Mesodermal cell (in vitro differentiated cells): ENCODE measurements around the gene ASNS. TPM values are rescaled to one million over a fixed set of nuclear protein-coding genes. Genes with fewer than 3 reads are reported as not detected.
"Not testable (repeated sequence)": the region's sequence is repeated elsewhere in the genome, so short reads cannot be mapped to it uniquely, and the experiment has no call there.

Experiments used
- H3K27ac ChIP-seq: 2 replicates; pipeline ENCODE4 v1.7.0; 2013; ENCODE audit warnings: mild to moderate bottlenecking, low read depth, low read length, moderate library complexity; ENCODE audit not compliant: severe bottlenecking
- H3K36me3 ChIP-seq: 2 replicates; pipeline ENCODE4 v1.7.1; 2013; ENCODE audit warnings: mild to moderate bottlenecking, low read length, moderate library complexity; ENCODE audit not compliant: control insufficient read depth, insufficient read depth
- H3K4me1 ChIP-seq: one replicate; pipeline ENCODE4 v1.7.1; 2013; ENCODE audit warnings: mild to moderate bottlenecking, low read length; ENCODE audit not compliant: insufficient read depth, control insufficient read depth, poor library complexity, severe bottlenecking
- H3K4me3 ChIP-seq: 2 replicates; pipeline ENCODE4 v1.7.0; 2013; ENCODE audit warnings: low read length, control low read depth, mild to moderate bottlenecking; ENCODE audit not compliant: insufficient read depth, poor library complexity, severe bottlenecking; ENCODE audit errors: extremely low read depth
- H3K9me3 ChIP-seq: 2 replicates; pipeline ENCODE4 v1.7.1; 2013; ENCODE audit warnings: mild to moderate bottlenecking, low read length, moderate library complexity; ENCODE audit not compliant: control insufficient read depth
- WGBS, 2 experiments: methylation state at CpG; one replicate each; pipeline ENCODE4 v1.1.5; 2013; ENCODE audit warnings: missing lambda C conversion rate in 2 of 2; ENCODE audit not compliant: insufficient coverage in 2 of 2; 5-methylcytosine and 5-hydroxymethylcytosine counted together
- polyA plus RNA-seq, 2 experiments: library from polyadenylated mRNA; stranded (reverse); fragments of 50-300 nt; gene quantifications; one replicate each; pipeline ENCODE4 v1.2.3, GENCODE V29; 2013

Gene ASNS
- polyA plus RNA-seq (2013, experiment 1 of 2): 128 TPM
- 138 TPM for polyA plus RNA-seq (2013, experiment 2 of 2)

- Histone ChIP-seq H3K4me1 (no peaks in the 10 kb centered on the region), H3K36me3 (peaks cover 17% of the 10 kb centered on the region), H3K27ac (peak within 1 kb of the TSS; percentile 90), H3K4me3 (peak within 1 kb of the TSS; percentile 78), H3K9me3 (no peaks in the 10 kb centered on the region)
- 1% methylated on average over 42 to 55 of the region's 58 CpGs for WGBS, 2 experiments
Measured at GRCh38 chr7:97872025-97872669, at the start of gene ASNS. Gene ASNS (minus strand): TSS chr7:97872408. CDS start chr7:97869156, 3,252 bp downstream.

- H3K27ac ChIP-seq, H3K36me3 ChIP-seq, H3K4me3 ChIP-seq, H3K9me3 ChIP-seq, H3K4me1 ChIP-seq: not testable (repeated sequence)
- 100% methylated on average over 1 of the region's 4 CpGs; no CpG with 5 or more reads in 1 of the 2 experiments for WGBS, 2 experiments
Measured at GRCh38 chr7:97921254-97921653, 49.0 kb upstream of the ASNS start.

- H3K36me3 ChIP-seq, H3K9me3 ChIP-seq, H3K27ac ChIP-seq, H3K4me3 ChIP-seq, H3K4me1 ChIP-seq: not testable (repeated sequence)
- 100% methylated on average over 1 of the region's 8 CpGs for whole genome bisulfite sequencing, 2 experiments
Measured at GRCh38 chr7:97915267-97915666, 43.1 kb upstream of the ASNS start.

DNA sequence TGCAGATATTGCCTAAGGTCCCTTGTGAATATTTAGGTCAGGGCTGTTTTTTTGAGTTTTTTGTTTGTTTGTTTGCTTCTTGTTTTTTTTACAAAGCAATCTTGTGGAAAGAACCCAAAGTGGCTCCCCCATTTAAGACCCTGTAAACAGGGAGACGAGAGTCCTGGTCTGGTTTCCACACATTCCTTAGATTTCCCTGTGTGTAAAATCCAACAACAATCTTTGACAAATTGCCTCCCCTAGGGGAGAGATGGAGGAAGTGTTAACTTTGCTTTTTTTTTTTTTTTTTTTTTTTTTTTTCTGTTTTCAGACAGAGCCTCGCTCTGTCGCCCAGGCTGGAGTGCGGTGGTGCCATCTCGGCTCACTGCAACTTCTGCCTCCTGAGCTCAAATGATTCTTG lies 40.1 kb upstream of the ASNS start:
- H3K36me3 ChIP-seq, H3K4me1 ChIP-seq, H3K27ac ChIP-seq, H3K9me3 ChIP-seq, H3K4me3 ChIP-seq: not testable (repeated sequence)
- no CpG with 5 or more reads among the region's 5 CpGs for WGBS, 2 experiments

- H3K27ac ChIP-seq, H3K4me1 ChIP-seq, H3K4me3 ChIP-seq, H3K9me3 ChIP-seq, H3K36me3 ChIP-seq: not testable (repeated sequence)
- no CpG with 5 or more reads among the region's 2 CpGs for WGBS, 2 experiments
Measured at GRCh38 chr7:97896893-97897292, 24.7 kb upstream of the ASNS start.

GRCh38 chr7:97891721-97892120 lies 19.5 kb upstream of the ASNS start:
- not testable (repeated sequence) for H3K9me3 ChIP-seq, H3K4me3 ChIP-seq, H3K27ac ChIP-seq, H3K4me1 ChIP-seq, H3K36me3 ChIP-seq
- WGBS, 2 experiments: 51 to 63% methylated on average over 2 to 4 of the region's 4 CpGs

DNA sequence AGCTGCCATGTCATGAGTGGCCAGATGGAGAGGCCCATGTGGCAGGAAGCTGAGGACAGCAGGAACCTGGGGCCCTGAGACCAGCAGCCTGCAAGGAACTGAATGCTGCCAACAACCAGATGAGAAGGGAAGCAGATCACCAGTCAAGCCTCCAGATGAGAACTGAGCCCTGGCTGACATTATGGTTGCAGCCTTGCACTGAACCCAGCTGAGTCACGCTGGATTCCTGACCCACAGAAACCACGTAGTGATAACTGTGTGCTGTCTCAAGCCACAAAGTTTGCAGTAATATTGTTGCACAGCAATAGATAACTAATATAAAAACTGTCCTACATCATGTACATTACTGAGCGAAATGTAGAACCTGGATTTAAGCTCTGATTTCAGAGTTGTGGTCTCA lies 7.3 kb upstream of the ASNS start:
- WGBS, 2 experiments: 80 to 100% methylated on average over 1 of the region's 3 CpGs
- H3K27ac ChIP-seq, H3K9me3 ChIP-seq, H3K36me3 ChIP-seq, H3K4me1 ChIP-seq, H3K4me3 ChIP-seq: not testable (repeated sequence)

DNA sequence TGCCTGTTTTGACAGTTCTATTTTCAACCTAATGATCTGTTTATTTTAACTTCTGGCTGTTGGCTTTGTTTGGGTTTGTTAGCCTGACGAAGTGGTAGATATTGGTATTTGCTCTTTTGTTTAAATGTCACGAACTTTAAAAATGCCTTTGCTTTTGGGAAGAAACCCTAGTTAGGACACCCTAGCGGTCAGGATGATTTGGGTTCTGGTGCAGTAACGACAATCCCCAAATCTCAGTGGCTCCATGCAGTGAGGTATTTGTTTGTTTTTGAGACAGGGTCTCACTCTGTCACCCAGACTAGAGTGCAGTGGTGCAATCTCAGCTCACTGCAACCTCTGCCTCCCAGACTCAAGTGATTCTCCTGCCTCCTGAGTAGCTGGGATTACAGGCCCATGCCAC lies 2.7 kb upstream of the ASNS start:
- H3K4me1 ChIP-seq, H3K27ac ChIP-seq, H3K36me3 ChIP-seq, H3K4me3 ChIP-seq, H3K9me3 ChIP-seq: not testable (repeated sequence)
- 86 to 100% methylated on average over 1 to 2 of the region's 4 CpGs for WGBS, 2 experiments

DNA sequence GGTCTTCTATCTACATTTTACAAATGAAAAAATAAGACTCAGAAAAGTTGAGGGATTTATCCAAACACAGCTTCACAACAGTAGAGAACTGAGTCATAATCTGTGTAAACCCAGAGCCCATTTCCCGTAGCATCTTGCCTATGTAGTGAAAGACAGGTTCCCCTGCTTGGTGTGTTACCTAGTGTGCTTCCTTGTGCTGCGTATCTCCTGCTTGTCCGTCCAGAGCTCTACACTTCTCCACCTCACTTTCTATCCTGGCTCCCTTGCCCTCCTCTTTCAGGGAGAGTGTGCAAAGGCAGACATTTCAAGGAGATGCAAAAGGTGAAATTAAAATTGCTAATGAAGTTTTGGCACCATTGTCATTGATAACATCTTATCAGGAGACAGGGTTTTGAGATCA lies 1.4 kb upstream of the ASNS start:
- Histone ChIP-seq H3K4me3 (no peak overlapping the region), H3K4me1 (no peaks in the 10 kb centered on the region), H3K27ac (no peak overlapping the region), H3K36me3 (peaks cover 10% of the 10 kb centered on the region), H3K9me3 (no peaks in the 10 kb centered on the region)
- WGBS, 2 experiments: no CpG with 5 or more reads among the region's 3 CpGs

GRCh38 chr7:97871659-97872024 lies 566 bp downstream of the ASNS start:
- 0 to 1% methylated on average over 15 to 21 of the region's 21 CpGs for WGBS, 2 experiments
- Histone ChIP-seq H3K4me3 (peak overlapping the region; percentile 78), H3K9me3 (no peaks in the 10 kb centered on the region), H3K4me1 (no peaks in the 10 kb centered on the region), H3K36me3 (peaks cover 22% of the 10 kb centered on the region), H3K27ac (peak overlapping the region; percentile 90)

DNA sequence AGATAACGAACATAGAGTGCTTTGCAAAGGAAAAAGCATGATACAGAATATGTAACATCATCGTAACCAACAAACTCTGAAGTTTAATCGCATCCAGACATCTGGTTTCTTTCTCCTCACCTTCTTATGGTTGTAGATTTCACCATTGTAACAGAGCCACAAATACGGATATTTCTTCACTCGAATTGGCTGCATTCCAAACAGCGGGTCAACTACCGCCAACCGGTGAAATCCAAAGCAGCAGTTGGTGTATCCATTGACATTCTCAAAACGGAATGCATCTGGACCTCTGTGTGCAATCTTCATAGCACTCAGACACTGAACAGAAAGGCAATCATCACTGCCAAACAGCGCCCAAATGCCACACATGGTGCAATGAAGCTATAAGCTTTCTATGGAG lies 3.4 kb downstream of the ASNS start:
- WGBS, 2 experiments: 84 to 96% methylated on average over 9 of the region's 10 CpGs
- Histone ChIP-seq H3K4me3 (no peak overlapping the region), H3K9me3 (no peaks in the 10 kb centered on the region), H3K27ac (no peak overlapping the region), H3K4me1 (no peaks in the 10 kb centered on the region), H3K36me3 (peaks cover 32% of the 10 kb centered on the region)
